Measurements from ENCODE around the gene SMYD3.

DNA sequence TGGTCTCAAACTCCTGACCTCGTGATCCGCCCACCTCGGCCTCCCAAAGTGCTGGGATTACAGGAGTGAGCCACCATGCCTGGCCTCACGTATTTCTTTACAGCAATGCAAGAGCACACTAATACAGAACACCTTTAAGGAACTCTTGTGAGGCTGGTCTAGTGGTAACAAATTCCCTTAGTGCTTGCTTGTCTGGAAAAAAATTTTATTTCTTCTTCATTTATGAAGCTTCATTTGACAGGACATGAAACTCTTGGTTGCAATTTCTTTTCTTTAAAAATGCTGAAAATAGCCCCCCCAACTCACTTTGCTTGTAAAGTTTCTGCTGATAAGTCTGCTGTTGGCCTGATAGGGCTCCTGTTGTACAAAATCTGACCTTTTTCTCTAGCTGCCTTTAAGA lies 248.8 kb downstream of the SMYD3 start:
- TF ChIP-seq CTCF (IDR thresholded peaks at IDR 0.05) (no peak), POLR2A (IDR thresholded peaks at IDR 0.05) (no peak)

Measured in adrenal gland (tissue), 5 donors.